ENCODE measurements around the gene ACBD4.

ACBD4 gene

DNA sequence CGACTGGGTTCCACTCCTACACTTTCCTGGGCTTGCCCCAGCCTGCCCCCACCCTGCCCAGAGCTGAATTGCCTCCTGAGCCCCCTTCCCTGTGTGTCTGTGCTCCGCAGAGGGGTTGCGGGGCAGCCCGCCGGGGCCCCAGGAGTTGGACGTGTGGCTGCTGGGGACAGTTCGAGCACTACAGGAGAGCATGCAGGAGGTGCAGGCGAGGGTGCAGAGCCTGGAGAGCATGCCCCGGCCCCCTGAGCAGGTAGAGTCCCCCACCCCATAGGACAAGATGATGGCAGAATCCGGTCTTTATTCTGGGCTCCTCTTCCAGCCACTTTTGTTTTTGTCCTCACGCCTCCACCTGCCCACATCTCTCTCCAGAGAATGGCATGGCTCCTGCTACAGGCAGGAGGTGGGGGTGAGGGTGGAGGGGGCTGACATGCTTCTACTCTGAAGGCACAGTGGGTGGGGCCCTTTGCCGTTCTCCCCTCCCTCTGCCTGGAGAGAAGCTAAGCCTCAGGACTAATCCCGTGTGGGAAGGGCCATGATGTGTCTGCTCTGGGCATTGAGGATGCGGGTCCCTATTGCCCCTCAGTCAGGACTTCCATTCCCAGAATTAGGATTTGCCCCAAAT is 3.5 kb downstream of the ACBD4 start:
- no peak for DNase-seq

DNA sequence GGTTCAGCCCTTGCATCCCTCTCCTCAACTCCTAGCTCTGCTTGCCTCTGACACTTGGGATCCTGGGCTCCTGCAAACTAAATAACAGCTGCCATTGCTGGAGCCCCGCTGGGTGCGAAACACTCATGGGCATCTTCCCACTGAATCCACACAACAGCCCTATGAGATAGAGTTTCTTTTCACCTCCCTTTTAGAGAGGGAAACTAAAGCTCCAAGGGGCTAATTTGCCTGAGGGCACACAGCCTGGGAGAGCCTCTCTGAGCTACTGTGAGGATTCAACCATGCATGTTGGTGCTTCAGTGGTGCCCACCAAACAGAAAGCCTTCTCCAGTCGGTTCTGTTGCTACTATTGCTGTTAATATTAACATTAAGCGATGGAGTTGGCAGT is 4.0 kb downstream of the ACBD4 start:
- DNase-seq, result no peak

DNA sequence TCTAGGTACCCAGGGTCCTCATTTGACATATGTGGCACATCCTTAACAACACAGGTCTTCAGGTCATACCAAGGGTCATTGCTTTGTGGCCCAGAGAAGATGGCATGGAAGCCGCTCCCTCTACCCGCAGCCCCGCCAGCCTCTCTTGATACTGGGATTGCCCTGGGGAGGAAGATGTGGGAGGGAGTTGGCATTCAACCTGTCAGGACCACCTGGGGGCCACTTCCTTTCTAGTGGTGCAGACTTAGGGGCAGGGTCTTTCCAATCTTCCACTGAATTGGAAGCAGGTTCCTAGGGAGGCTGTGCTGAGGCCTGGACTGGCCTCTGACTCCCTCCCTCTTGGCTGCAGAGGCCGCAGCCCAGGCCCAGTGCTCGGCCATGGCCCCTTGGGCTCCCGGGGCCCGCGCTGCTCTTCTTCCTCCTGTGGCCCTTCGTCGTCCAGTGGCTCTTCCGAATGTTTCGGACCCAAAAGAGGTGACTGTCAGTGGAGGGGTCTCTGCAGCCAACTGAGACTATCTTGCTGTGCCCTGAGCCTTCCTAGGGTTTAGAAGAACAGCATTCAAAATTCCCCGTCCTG is 7.7 kb downstream of the ACBD4 start:
- no peak for DNase-seq

DNA sequence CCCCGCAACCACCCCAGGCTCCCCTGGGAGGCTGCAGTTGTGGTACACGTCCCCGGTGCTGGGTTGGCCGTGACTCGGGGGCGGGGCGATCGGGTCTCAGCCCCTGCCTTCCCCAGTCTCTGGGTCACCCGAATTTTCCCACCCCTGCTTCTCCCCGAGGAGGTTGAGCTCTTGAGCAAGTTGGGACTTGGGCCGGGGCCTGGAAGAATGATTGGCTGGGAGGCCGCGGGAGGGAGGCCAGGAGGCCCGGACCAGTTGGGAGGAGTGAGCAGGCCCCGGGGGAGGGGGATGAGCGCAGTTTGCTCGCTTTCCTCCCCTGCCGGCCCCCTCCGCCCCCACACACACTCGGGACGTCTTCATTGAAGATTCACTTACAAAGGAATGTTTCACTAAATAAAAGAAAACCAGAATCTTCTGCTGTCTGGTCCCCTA is 8.3 kb downstream of the ACBD4 start:
- DNase-seq, result peak; percentile 52

DNA sequence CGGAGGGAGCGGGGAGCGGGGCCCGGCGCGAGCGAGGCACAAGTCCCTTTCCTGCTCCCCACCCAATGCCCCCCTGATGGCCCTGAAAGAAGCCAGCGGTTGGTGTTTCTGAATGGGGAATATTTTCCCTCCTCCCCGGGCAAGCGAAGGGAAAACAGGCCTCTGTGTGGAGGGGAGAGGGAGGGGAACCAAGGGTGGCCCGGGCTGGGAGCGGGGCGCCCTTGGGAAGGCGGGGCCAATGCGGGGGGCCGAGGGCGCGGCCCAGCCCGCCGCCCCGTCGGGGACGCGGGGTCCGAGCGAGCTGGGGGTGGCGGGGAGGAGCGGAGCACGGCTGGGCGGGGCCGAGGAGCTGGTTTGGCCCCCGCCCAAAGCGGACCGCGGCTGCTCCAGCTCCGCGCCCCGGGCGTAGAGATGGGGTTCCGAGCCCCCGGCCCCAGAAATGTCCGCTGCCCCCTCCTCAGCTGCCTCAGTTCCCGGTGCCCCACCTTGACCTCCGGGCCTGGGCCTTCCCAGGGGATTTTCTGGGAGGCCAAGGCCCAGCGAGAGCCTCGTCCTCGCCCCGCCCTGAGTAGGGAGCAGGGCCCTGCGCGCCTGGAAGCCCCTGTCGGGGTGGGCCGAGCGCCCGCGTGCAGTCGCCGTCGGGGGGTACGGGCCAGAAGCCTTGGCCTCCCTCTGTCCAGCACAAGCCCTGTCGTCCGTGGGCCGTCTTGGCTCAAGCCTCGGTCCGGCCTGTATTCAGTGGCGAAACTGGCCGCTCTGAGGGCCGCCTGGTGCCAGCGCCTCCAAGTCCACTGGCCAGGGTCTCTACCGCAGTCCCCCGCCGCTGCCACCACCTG is 8.9 kb downstream of the ACBD4 start:
- DNase-seq, result peak; percentile 79

DNA sequence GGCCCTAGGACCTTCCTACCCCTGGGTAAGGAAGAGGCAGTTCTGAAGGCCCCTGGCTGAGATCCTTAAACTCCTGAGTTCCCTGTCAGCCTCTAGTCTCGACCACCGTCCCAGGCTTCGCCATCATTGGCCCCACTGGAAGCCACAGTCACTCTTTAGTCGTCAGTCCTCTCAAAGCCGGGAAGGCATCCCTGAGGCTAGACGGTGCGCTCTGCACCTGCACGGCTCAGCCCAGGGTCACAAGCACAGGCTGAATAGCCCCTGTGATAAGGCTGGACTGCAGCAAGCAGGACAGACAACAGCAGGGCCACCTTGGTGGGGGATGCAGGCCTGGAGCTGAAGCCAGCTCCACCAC is 9.5 kb downstream of the ACBD4 start:
- peak; percentile 28 for DNase-seq

DNA sequence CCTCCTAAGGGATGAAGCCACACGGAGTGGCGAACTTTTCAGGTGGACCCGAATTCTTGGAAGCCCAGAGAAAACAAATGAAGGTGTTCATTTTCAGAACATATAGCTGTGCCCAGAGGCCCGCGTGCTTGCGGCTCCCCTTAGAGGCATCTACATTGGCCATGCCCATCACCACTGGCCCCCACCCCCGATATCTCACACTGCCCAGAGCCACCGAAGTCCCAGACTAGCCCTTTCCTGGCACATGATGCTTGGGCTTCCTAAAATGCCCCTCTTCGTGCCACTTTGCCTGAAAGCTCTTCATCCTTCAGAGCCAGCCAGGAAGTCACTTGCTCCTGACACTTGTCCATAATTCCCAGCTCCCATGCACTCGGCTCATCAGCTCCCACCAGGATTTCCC is 10.7 kb downstream of the ACBD4 start:
- DNase-seq, result no peak

DNA sequence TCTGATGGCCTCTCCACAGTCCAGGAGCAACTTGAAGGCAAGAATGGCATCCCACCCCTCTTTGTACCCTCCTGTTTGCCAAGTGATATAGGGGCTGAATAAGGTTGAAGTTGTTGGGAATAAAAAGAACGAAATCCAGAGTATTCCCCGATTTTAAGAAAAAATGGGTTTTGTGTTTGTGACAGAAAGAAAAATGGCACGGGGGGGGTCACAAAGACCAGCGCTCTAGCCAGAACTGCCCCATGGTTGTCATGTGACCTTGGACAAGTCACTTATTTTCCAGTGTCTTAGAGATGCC is 11.1 kb downstream of the ACBD4 start:
- DNase-seq, result no peak

DNA sequence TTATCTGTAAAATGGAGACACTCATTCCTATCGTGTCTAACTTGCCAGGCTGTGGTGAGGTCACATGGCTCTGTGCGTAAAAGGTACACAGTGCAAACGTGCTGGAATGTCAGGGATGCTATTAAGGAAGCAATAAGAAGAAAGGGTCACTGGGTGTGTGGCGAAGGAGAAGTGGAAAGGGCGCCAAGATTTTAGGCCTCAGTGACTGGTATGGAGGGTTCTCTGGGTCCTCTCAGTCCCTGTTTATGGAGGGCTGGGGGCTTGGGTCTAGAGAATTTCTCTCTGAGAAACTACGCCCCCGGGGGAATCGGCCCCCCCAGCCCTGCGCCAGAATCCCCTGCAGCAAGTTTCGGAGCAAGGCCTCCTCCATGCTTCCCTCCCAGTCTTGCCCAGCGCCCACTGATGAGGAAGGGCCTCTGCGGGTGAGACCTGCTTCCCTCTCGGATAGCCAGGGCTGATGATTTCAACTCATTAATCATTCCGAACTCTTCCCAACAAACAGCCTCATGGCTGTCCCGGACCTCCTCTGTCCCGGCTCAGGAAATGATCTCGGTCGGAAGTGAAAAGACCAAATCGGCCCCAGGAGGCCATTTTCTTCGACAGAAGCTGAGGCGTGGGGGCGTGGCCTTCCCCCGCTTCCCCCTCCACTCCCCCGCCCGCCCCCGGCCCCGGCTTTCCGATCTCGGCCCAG is 11.5 kb downstream of the ACBD4 start:
- peak; percentile 90 for DNase-seq

DNA sequence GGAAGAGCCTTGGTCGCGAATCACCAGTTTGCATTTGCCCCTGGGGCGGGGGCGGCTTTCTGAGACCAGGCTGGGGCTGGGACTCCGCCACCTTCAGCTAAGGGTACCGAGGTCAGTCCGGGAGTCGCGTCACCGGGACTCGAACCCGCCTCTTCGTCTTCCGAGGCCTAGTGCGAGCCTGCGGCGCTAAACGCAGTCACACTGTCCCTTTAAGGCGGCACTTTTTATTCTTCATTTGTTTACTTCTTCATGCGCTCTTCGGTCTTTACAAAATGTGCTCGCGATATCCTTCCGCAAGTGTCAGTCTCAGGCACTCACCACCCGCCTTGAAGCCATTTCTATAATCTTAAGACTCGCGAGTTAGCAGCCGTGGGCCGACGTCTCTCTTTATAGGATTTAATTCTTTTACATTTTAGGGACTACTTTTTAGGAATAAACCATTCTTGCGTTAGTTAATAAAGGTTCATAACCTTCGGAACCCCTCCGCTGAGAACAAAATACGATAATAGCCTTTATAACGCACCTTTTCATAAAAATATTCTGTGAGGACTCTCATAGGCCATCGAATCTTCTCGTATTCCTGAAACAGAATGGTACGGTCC is 12.2 kb downstream of the ACBD4 start:
- DNase-seq, result peak; percentile 97

DNA sequence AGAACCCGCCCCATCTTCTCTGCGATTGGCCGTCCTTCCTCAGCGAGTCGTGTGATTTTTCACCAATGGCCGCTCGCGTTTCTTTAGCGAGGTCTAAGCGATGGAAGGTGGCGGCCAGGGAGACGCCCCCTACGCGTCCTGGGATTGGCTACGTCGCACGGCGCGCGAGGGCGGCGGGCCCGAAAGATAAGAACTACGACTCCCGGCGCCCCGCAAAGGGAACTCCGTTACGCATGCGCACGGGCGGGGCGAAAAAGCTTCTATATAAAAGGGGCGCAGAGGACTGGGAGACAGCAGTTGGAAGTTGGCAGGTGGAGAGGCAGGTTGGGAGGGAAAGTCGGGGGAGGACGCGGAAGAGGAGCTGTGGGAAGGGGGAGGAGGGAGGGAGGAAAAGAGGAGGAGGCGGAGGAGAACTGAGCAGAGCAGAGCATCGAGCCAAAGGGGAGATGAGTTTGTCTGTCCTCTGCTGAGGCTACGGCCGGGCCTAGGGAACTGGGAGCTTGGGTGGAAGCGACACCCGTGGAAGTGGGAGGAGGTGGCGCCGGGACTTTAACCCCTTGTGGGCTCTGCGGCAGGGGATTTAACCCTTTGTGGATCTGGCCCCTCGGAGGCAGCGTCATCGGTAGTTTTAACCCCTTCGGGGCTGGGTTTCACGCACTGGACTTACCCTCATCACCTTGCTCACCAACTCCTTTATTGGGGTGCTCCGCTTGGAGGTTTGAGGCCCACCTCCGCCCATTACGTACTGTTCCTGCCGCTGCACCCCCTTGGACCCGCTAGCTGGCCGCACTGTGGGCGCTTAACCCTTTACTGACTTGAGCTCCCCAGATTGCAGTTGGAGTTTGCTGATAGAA is 12.9 kb downstream of the ACBD4 start, which contains the start of gene HEXIM1:
HEXIM1 (plus strand) TSS at position 293 of the 854 bp plus-strand sequence. CDS start 716 bp downstream, outside the sequence.
- DNase-seq, result peak; percentile 100

DNA sequence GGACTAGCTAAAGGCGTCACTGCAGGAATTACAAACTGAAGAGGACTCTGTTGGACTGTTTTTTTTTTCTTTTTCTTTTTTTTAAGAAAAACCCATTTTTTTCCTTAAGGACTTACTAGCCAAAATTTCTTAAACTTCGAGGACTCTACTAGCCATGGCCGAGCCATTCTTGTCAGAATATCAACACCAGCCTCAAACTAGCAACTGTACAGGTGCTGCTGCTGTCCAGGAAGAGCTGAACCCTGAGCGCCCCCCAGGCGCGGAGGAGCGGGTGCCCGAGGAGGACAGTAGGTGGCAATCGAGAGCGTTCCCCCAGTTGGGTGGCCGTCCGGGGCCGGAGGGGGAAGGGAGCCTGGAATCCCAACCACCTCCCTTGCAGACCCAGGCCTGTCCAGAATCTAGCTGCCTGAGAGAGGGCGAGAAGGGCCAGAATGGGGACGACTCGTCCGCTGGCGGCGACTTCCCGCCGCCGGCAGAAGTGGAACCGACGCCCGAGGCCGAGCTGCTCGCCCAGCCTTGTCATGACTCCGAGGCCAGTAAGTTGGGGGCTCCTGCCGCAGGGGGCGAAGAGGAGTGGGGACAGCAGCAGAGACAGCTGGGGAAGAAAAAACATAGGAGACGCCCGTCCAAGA is 13.7 kb downstream of the ACBD4 start:
- DNase-seq, result peak; percentile 89

DNA sequence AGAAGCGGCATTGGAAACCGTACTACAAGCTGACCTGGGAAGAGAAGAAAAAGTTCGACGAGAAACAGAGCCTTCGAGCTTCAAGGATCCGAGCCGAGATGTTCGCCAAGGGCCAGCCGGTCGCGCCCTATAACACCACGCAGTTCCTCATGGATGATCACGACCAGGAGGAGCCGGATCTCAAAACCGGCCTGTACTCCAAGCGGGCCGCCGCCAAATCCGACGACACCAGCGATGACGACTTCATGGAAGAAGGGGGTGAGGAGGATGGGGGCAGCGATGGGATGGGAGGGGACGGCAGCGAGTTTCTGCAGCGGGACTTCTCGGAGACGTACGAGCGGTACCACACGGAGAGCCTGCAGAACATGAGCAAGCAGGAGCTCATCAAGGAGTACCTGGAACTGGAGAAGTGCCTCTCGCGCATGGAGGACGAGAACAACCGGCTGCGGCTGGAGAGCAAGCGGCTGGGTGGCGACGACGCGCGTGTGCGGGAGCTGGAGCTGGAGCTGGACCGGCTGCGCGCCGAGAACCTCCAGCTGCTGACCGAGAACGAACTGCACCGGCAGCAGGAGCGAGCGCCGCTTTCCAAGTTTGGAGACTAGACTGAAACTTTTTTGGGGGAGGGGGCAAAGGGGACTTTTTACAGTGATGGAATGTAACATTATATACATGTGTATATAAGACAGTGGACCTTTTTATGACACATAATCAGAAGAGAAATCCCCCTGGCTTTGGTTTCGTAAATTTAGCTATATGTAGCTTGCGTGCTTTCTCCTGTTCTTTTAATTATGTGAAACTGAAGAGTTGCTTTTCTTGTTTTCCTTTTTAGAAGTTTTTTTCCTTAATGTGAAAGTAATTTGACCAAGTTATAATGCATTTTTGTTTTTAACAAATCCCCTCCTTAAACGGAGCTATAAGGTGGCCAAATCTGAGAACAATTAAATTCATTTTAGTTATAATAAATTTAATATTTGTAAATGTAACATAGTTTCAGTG is 14.5 kb downstream of the ACBD4 start:
- DNase-seq, result peak; percentile 67

DNA sequence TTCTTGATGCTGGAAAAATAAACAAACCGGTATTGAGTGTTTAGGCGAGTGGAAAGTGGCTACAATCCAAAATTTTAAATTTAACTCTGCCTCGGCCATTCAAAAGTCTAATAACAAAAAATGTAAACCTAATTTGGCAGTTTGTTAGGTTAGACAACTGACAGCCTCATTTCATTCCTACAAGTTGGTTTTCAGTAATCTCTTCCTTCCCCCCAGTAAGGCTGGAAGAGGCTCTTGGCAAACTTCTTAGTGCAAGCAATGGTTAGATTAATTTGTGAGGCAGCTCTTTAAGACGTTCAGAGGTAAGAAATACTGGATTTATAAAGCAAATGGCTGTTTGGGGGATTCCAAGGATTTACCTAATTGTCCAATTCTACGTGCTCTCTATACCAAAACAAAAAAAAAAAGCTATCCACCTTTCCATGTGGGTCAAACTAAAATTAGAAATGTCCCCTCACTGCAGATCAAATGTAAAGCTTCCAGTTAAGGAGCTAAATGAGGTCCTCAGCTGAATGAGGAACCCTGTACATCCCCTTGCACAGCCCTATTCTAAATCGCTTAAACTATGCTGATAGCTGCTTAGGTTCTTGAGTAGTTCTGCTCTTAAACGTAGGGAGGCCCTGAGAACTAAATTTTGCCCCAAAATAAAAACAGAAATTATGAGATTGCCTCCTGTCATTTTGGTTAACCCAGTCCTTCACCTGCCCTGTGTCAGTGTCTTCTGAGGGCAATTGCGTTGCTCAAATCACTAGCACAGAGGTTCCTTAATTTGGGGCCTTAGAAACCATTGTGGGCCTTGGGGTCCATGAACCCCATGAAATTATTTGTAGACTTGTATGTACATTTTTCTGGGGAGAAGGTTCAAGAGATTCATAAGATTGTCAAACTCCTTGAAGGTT is 15.7 kb downstream of the ACBD4 start:
- peak; percentile 27 for DNase-seq

DNA sequence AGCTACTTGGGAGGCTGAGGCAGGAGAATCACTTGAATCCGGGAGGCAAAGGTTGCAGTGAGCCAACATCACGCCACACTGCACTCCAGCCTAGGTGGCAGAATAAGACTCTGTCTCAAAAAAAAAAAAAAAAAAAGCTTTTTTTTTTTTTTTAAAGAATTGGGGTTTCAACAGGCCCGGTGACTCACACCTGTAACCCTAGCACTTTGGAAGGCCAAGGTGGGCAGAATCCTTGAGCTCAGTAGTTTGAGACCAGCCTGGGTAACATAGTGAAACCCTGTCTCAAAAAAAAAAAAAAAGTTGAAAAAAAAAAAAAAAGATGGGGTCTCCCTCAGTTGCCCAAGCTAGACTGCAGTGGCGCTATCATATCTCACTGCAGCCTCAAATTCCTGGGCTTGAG is 19.5 kb downstream of the ACBD4 start:
- no peak for DNase-seq

DNA sequence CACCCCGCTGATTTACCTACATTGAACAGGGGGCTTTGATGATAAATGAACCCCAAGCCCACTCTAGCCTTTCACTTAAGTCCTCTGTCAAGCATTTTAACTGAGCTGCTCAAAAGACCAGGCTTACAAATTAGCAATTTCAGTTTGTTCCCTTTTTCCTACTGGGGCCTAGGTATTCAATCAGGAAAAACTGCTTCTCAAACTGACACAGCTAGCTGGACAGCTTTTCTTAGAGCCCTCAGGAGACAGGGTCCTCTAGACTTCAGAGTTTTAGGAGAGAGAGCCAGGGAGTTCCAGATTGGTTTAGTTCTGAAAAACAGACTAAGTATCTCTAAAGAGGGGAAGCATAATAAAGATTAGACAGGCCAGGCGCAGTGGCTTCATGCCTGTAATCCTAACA is 20.0 kb downstream of the ACBD4 start:
- DNase-seq, result no peak

DNA sequence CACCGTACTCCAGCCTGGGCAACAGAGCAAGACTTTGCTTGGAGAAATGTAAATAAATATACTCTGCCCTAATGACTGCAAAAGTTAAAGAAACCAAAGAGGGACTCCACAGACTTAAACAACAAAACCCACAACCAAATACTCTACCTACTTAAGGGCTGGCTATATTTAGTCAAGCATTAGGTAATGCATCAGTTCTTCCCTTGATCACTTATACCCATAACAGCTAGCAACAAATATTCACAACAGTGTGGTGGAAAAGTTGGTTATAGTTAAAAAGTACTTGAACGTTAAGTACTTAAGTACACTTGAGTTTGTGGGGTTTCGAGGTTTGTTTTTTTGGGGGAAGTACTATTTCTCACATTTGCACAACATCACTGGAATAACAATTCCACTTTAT is 20.8 kb downstream of the ACBD4 start:
- DNase-seq, result no peak

DNA sequence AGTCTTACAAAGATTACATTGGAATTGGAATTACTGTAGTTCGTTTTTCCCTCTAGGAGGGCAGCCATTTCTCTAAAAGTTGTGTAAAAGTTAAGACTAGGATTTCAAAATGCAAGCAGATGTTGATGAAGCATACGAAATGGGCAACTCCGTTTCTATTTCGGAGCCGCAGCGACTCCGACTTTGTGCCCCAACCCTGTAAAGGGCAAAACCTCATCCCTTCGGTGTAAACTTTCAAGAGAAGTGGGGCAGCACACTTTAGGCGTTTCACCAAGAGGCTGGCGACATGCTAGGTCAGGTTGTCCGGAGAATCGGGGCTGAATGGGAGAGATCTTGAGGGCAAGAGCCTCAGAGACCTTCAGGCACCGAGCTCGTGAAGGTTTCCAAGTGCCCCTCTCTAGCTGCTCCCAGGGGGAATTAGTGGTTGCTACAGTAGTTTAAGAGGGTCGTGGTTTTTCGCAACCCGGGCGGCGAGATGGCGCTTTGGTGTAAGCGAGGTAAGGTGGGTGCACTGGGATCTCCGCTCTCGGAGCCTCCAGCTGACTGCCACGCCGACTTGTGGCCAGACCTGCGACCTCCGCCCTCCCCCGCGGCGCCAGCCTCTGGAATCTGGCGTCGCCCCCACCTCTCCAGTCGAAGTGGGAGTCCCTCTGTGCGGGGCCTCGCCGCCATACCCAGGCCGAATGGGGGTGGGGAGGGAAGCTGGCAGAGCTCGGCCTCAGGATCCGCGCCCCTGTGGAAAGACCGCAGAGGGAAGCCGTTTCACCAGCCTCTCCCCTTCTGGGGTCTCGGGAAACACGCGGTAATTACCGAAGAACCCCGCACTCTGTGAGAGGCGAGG is 25.2 kb downstream of the ACBD4 start:
- DNase-seq, result peak; percentile 70

Measured in hematopoietic multipotent progenitor cell treated with erythropoietin and hydrocortisone succinate and interleukin-3 and kit ligand, for 6 days (in vitro differentiated cells).